Astrocyte of the cerebellum (primary cell): ENCODE data around the gene CANT1.

Experiments used
- DNase-seq: peaks from one replicate; pipeline ENCODE4 v3.0.0-alpha.2; 2011; ENCODE audit warnings: low read depth
- H3K4me3 ChIP-seq: 2 replicates; pipeline ENCODE4 v1.5.1; 2011; ENCODE audit warnings: mild to moderate bottlenecking, low read depth, low read length, moderate library complexity
- in situ Hi-C: cut with HindIII; loops from 2 replicates; pipeline ENCODE4 v1.10.0; 2017; ENCODE audit warnings: low sequenced_read_pairs
- TF ChIP-seq, protein P1 (sequence below): IDR thresholded peaks from 2 replicates; pipeline ENCODE4 v1.5.1; 2012; ENCODE audit warnings: low read length, low read depth, moderate library complexity, mild to moderate bottlenecking; ENCODE audit errors: missing control alignments

The CANT1 gene

DNA sequence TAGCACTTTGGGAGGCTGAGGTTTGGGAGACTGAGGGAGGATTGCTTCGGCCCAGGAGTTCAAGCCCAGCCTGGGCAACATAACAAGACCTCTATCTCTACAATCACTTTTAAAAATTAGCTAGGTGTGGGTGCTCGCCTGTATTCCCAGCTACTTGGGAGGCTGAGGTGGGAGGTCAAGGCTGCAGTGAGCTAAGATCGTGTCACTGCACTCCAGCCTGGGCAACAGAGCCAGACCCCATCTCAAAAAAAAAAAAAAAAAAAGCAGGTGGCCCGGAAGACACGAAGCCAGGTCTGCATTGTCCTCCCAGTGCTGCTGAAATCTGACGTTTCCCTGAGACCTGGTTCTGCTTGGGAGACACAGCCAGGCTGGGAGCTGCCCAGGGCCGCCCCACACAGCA is 65.5 kb downstream of the CANT1 start:
- H3K4me3 ChIP-seq: no peak overlapping the region
- TF ChIP-seq, protein P1, sequence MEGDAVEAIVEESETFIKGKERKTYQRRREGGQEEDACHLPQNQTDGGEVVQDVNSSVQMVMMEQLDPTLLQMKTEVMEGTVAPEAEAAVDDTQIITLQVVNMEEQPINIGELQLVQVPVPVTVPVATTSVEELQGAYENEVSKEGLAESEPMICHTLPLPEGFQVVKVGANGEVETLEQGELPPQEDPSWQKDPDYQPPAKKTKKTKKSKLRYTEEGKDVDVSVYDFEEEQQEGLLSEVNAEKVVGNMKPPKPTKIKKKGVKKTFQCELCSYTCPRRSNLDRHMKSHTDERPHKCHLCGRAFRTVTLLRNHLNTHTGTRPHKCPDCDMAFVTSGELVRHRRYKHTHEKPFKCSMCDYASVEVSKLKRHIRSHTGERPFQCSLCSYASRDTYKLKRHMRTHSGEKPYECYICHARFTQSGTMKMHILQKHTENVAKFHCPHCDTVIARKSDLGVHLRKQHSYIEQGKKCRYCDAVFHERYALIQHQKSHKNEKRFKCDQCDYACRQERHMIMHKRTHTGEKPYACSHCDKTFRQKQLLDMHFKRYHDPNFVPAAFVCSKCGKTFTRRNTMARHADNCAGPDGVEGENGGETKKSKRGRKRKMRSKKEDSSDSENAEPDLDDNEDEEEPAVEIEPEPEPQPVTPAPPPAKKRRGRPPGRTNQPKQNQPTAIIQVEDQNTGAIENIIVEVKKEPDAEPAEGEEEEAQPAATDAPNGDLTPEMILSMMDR: no peak
- no peak for DNase-seq
- in situ Hi-C loops: no loop called here
